Loucy (cell line): ENCODE results near the gene SULT1C4.

ENCODE experiments used
- H2AFZ ChIP-seq: fragments of 200-600 bp; sonication (generic); 2 replicates; pipeline ENCODE4 v1.6.0; 2016; ENCODE audit warnings: antibody characterized with exemption, mild to moderate bottlenecking, low read length, moderate library complexity
- H3F3A ChIP-seq: fragments of 200-600 bp; 2 replicates; pipeline ENCODE4 v1.6.0; 2016; ENCODE audit warnings: antibody characterized with exemption, low read depth, mild to moderate bottlenecking
- H3K27me3 ChIP-seq: fragments of 200-600 bp; sonication (generic); 2 replicates; pipeline ENCODE4 v1.6.1; 2014; ENCODE audit warnings: low read length, mild to moderate bottlenecking; ENCODE audit not compliant: insufficient read depth, poor library complexity, severe bottlenecking
- H3K36me3 ChIP-seq: fragments of 200-600 bp; sonication (generic); 2 replicates; pipeline ENCODE4 v1.6.1; 2016; ENCODE audit warnings: low read length; ENCODE audit not compliant: insufficient read depth
- H3K4me1 ChIP-seq: fragments of 200-600 bp; sonication (generic); 2 replicates; pipeline ENCODE4 v1.5.1; 2014; ENCODE audit warnings: low read length, mild to moderate bottlenecking; ENCODE audit not compliant: insufficient read depth, poor library complexity, severe bottlenecking
- H3K4me2 ChIP-seq: fragments of 200-600 bp; sonication (generic); 2 replicates; pipeline ENCODE4 v1.6.0; 2014; ENCODE audit warnings: antibody characterized with exemption, low read length, low read depth, mild to moderate bottlenecking; ENCODE audit not compliant: poor library complexity, severe bottlenecking
- H3K4me3 ChIP-seq: fragments of 200-600 bp; sonication (generic); 2 replicates; pipeline ENCODE4 v1.5.1; 2014; ENCODE audit warnings: low read length, mild to moderate bottlenecking, mixed read lengths; ENCODE audit not compliant: poor library complexity, severe bottlenecking
- H3K79me2 ChIP-seq: fragments of 200-600 bp; sonication (generic); 2 replicates; pipeline ENCODE4 v1.6.1; 2014; ENCODE audit warnings: low read length; ENCODE audit not compliant: insufficient read depth
- H3K9ac ChIP-seq: fragments of 200-600 bp; sonication (generic); 2 replicates; pipeline ENCODE4 v1.6.0; 2014; ENCODE audit warnings: mild to moderate bottlenecking, low read depth, low read length, moderate library complexity; ENCODE audit not compliant: poor library complexity, severe bottlenecking
- H3K9me2 ChIP-seq: fragments of 200-600 bp; sonication (generic); replicated peaks from 2 replicates; pipeline ENCODE4 v1.6.1; 2016; ENCODE audit warnings: low read depth, low read length, mixed read lengths
- H3K9me3 ChIP-seq: fragments of 200-600 bp; sonication (generic); 2 replicates; pipeline ENCODE4 v1.6.1; 2014; ENCODE audit warnings: mild to moderate bottlenecking, antibody characterized with exemption, low read length, low read depth; ENCODE audit not compliant: insufficient read depth
- H4K20me1 ChIP-seq: fragments of 200-600 bp; sonication (generic); 2 replicates; pipeline ENCODE4 v1.6.0; 2014; ENCODE audit warnings: antibody characterized with exemption, low read length, mild to moderate bottlenecking; ENCODE audit not compliant: insufficient read depth, poor library complexity, severe bottlenecking
- EZH2phosphoT487 ChIP-seq: fragments of 200-600 bp; IDR thresholded peaks from 2 replicates; pipeline ENCODE4 v1.6.1; 2018; ENCODE audit warnings: antibody characterized with exemption, mild to moderate bottlenecking, moderate library complexity, borderline replicate concordance
- TF ChIP-seq, protein P1 (sequence below): fragments of 200-600 bp; sonication (generic); conservative IDR thresholded peaks from 2 replicates; pipeline ENCODE4 v1.5.1; 2014; ENCODE audit warnings: mild to moderate bottlenecking, antibody characterized with exemption, low read length

The SULT1C4 gene

GRCh38 chr2:108403494-108403893 is 25.7 kb downstream of the SULT1C4 start:
- H3K27me3 ChIP-seq: no peaks in the 10 kb centered on the region
- no peak overlapping the region for H3K4me2 ChIP-seq
- H3F3A ChIP-seq: no peaks in the 10 kb centered on the region
- H3K79me2 ChIP-seq: no peaks in the 10 kb centered on the region
- no peak overlapping the region for H2AFZ ChIP-seq
- H3K4me3 ChIP-seq: no peak overlapping the region
- no peaks in the 10 kb centered on the region for H3K9me2 ChIP-seq
- H4K20me1 ChIP-seq: no peaks in the 10 kb centered on the region
- peaks cover 11% of the 10 kb centered on the region; the same call in 1 of the 2 replicates for H3K9me3 ChIP-seq
- TF ChIP-seq EZH2phosphoT487: no peak
- TF ChIP-seq, protein P1, sequence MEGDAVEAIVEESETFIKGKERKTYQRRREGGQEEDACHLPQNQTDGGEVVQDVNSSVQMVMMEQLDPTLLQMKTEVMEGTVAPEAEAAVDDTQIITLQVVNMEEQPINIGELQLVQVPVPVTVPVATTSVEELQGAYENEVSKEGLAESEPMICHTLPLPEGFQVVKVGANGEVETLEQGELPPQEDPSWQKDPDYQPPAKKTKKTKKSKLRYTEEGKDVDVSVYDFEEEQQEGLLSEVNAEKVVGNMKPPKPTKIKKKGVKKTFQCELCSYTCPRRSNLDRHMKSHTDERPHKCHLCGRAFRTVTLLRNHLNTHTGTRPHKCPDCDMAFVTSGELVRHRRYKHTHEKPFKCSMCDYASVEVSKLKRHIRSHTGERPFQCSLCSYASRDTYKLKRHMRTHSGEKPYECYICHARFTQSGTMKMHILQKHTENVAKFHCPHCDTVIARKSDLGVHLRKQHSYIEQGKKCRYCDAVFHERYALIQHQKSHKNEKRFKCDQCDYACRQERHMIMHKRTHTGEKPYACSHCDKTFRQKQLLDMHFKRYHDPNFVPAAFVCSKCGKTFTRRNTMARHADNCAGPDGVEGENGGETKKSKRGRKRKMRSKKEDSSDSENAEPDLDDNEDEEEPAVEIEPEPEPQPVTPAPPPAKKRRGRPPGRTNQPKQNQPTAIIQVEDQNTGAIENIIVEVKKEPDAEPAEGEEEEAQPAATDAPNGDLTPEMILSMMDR: no peak
- H3K9ac ChIP-seq: no peak overlapping the region
- no peaks in the 10 kb centered on the region for H3K4me1 ChIP-seq
- no peaks in the 10 kb centered on the region for H3K36me3 ChIP-seq

GRCh38 chr2:108404784-108405397 is 27.1 kb downstream of the SULT1C4 start:
- Histone ChIP-seq H3K4me3 (no peak overlapping the region), H3K4me1 (no peaks in the 10 kb centered on the region), H3K79me2 (no peaks in the 10 kb centered on the region), H3K4me2 (no peak overlapping the region), H3K27me3 (no peaks in the 10 kb centered on the region), H3F3A (no peaks in the 10 kb centered on the region), H3K9ac (no peak overlapping the region), H3K9me3 (peaks cover 3% of the 10 kb centered on the region; the same call in 1 of the 2 replicates), H4K20me1 (no peaks in the 10 kb centered on the region), H3K36me3 (no peaks in the 10 kb centered on the region), H3K9me2 (no peaks in the 10 kb centered on the region), H2AFZ (no peak overlapping the region)
- TF ChIP-seq, protein P1: no peak
- no peak for TF ChIP-seq EZH2phosphoT487

DNA sequence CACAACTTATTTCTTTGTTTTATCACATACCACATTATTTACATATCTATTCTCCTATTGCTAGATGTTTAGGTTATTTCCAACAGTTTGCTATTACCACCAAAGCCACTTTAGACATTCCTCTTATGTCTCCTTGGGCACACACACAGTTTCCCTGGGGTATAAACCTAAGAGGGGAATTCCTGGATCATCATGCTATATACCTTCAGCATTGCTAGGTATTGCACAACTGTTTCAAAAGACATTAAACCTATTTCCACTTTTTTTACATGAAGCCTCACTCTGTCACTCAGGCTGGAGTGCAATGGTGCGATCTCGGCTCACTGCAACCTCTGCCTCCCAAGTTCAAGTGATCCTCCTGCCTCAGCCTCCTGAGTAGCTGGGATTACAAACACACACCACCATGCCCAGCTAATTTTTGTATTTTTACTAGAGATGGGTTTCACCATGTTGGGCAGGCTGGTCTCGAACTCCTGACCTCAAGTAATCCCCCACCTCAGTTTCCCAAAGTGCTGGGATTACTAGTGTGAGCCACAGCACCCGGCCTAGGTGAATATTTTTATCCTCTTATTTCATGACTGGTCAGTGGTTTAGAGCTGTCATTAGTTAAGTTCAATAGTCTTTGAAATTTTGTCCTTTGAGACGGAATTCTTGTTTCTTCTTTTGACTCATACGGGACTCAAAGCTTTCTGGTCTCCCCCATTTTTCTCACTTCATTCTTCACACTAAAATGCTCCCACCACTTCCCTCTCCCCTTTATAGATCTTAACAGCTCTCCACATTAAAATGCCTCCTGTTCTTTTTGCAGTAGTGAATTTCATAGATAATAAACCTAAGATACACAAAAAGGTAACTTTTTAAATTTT is 30.3 kb downstream of the SULT1C4 start:
- Histone ChIP-seq H3K36me3 (no peaks in the 10 kb centered on the region), H3K4me1 (no peaks in the 10 kb centered on the region), H3K9me2 (no peaks in the 10 kb centered on the region), H3K9ac (no peak overlapping the region), H2AFZ (no peak overlapping the region), H3K4me2 (no peak overlapping the region), H3K4me3 (no peak overlapping the region), H4K20me1 (no peaks in the 10 kb centered on the region), H3K9me3 (no peaks in the 10 kb centered on the region), H3K79me2 (no peaks in the 10 kb centered on the region), H3K27me3 (no peaks in the 10 kb centered on the region), H3F3A (no peaks in the 10 kb centered on the region)
- TF ChIP-seq, protein P1: no peak
- TF ChIP-seq EZH2phosphoT487: no peak
